ENCODE data around the gene SLC22A23.

DNA sequence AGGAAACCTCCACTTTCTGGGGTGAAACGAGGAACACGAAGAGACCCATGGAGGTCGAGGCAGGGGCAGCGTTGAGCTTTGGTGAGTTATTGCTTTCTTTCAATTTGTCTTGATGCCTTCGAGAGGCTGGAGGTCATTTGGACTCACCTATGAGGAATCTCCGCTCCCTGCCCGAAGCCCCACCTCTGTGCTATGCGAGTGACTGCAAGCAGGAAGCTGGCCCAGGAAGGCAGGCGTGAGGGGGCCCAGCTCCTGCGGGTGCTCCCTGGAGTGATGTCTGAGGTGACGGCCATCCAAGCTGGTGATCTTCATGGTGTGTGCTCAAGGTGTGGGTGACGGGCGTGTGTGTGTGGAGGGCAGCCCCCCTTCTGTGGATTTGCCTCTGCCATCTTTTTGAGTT lies 185.1 kb downstream of the SLC22A23 start:
- TF ChIP-seq, protein P1, sequence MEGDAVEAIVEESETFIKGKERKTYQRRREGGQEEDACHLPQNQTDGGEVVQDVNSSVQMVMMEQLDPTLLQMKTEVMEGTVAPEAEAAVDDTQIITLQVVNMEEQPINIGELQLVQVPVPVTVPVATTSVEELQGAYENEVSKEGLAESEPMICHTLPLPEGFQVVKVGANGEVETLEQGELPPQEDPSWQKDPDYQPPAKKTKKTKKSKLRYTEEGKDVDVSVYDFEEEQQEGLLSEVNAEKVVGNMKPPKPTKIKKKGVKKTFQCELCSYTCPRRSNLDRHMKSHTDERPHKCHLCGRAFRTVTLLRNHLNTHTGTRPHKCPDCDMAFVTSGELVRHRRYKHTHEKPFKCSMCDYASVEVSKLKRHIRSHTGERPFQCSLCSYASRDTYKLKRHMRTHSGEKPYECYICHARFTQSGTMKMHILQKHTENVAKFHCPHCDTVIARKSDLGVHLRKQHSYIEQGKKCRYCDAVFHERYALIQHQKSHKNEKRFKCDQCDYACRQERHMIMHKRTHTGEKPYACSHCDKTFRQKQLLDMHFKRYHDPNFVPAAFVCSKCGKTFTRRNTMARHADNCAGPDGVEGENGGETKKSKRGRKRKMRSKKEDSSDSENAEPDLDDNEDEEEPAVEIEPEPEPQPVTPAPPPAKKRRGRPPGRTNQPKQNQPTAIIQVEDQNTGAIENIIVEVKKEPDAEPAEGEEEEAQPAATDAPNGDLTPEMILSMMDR (IDR thresholded peaks at IDR 0.05), result no peak
- TF ChIP-seq POLR2A (IDR thresholded peaks at IDR 0.05), result no peak

Data from adrenal gland (tissue), 5 donors.